ENCODE data around the gene NXPE4.
"Not testable (repeated sequence)": the region's sequence is repeated elsewhere in the genome, so short reads cannot be mapped to it uniquely, and the experiment has no call there.

NXPE4 gene

DNA sequence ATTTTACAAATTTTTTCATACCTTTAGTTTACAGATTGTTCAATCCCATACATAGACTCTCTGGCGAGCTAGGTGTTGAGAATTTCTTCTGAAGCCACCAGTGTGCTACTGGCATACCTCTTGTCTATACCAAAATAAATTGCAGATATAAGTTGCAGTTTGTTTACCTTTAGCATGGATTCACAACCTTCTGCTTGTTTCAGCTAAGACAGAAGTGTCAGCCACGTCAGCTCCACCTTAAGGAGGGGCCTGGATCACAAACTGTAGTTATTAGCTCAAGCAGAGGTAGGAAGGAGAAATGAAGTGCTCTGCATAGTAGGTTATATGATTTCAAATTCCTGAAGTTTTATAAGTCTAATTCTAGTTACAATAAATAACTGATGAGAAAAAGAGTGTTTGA, at the start of gene NXPE4:
TSS of gene NXPE4 (minus strand) at position 216 of the 400 bp plus-strand sequence. CDS start 1,027 bp downstream, outside the sequence.
- H3K9me3 ChIP-seq (ENCODE audit: low read length), result no peaks in the 10 kb centered on the region
- TF ChIP-seq EZH2 (IDR thresholded peaks at IDR 0.05; ENCODE audit: borderline replicate concordance, low read length), result no peak
- TF ChIP-seq CTCF (IDR thresholded peaks at IDR 0.05; ENCODE audit: low read length), result no peak
- no peaks in the 10 kb centered on the region for H3K79me2 ChIP-seq (ENCODE audit: insufficient read depth, low read length)
- no peaks in the 10 kb centered on the region for H4K20me1 ChIP-seq (ENCODE audit: insufficient read depth, low read length)
- H3K4me1 ChIP-seq (ENCODE audit: insufficient read depth, low read length, severe bottlenecking), result no peaks in the 10 kb centered on the region
- no peak within 1 kb of the TSS for H3K4me3 ChIP-seq (ENCODE audit: low read depth, low read length, poor library complexity, severe bottlenecking)
- no peaks in the 10 kb centered on the region for H3K36me3 ChIP-seq (ENCODE audit: insufficient read depth, low read length)
- no peak within 1 kb of the TSS for H3K4me2 ChIP-seq (ENCODE audit: low read length)
- H3F3A ChIP-seq (ENCODE audit: insufficient read depth, low read length), result no peaks in the 10 kb centered on the region
- no peak within 1 kb of the TSS for H3K27ac ChIP-seq (ENCODE audit: low read depth, low read length, poor library complexity, severe bottlenecking)
- H3K9ac ChIP-seq (ENCODE audit: low read length), result no peak within 1 kb of the TSS
- H2AFZ ChIP-seq (ENCODE audit: low read length), result no peak within 1 kb of the TSS
- no peaks in the 10 kb centered on the region for H3K9me2 ChIP-seq (ENCODE audit: low read depth, low read length)
- no peaks in the 10 kb centered on the region for H3K27me3 ChIP-seq (ENCODE audit: insufficient read depth, low read length)

GRCh38 chr11:114639440-114639839, 43.9 kb upstream of the NXPE4 start:
- not testable (repeated sequence) for H3K9me2 ChIP-seq (ENCODE audit: low read depth, low read length); H4K20me1 ChIP-seq (ENCODE audit: insufficient read depth, low read length)

DNA sequence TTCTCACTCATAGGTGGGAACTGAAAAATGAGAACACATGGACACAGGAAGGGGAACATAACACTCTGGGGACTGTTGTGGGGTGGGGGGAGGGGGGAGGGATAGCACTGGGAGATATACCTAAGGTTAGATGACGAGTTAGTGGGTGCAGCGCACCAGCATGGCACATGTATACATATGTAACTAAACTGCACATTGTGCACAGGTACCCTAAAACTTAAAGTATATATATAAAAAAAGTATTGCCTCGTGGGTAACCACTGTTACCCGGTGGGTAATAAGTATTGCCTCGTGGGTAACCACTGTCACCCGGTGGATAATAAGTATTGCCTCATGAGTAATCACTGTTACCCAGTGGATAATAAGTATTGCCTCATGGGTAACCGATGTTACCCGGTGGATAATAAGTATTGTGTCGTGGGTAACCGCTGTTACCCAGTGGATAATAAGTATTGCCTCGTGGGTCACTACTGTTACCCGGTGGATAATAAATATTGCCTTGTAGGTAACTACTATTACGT, 35.9 kb upstream of the NXPE4 start:
- H3K36me3 ChIP-seq (ENCODE audit: insufficient read depth, low read length); H3K27me3 ChIP-seq (ENCODE audit: insufficient read depth, low read length); H2AFZ ChIP-seq (ENCODE audit: low read length); H3K9me3 ChIP-seq (ENCODE audit: low read length); H3K4me2 ChIP-seq (ENCODE audit: low read length); H3K27ac ChIP-seq (ENCODE audit: low read depth, low read length, poor library complexity, severe bottlenecking); H4K20me1 ChIP-seq (ENCODE audit: insufficient read depth, low read length); H3K9ac ChIP-seq (ENCODE audit: low read length); H3K79me2 ChIP-seq (ENCODE audit: insufficient read depth, low read length); H3F3A ChIP-seq (ENCODE audit: insufficient read depth, low read length); H3K9me2 ChIP-seq (ENCODE audit: low read depth, low read length); H3K4me1 ChIP-seq (ENCODE audit: insufficient read depth, low read length, severe bottlenecking); H3K4me3 ChIP-seq (ENCODE audit: low read depth, low read length, poor library complexity, severe bottlenecking): not testable (repeated sequence)

More at GRCh38 chr11:114639440-114639839, 43.9 kb upstream of the NXPE4 start:
- not testable (repeated sequence) for H3K27ac ChIP-seq (ENCODE audit: low read depth, low read length, poor library complexity, severe bottlenecking); H3K79me2 ChIP-seq (ENCODE audit: insufficient read depth, low read length); H2AFZ ChIP-seq (ENCODE audit: low read length); H3K4me3 ChIP-seq (ENCODE audit: low read depth, low read length, poor library complexity, severe bottlenecking); H3K4me1 ChIP-seq (ENCODE audit: insufficient read depth, low read length, severe bottlenecking); H3K27me3 ChIP-seq (ENCODE audit: insufficient read depth, low read length); H3K9ac ChIP-seq (ENCODE audit: low read length); H3K9me3 ChIP-seq (ENCODE audit: low read length); H3F3A ChIP-seq (ENCODE audit: insufficient read depth, low read length); H3K4me2 ChIP-seq (ENCODE audit: low read length); H3K36me3 ChIP-seq (ENCODE audit: insufficient read depth, low read length)

- Histone ChIP-seq H3K9ac (ENCODE audit: low read length) (no peak overlapping the region), H3K4me2 (ENCODE audit: low read length) (no peak overlapping the region), H3K9me2 (ENCODE audit: low read depth, low read length) (no peaks in the 10 kb centered on the region), H3K4me1 (ENCODE audit: insufficient read depth, low read length, severe bottlenecking) (no peaks in the 10 kb centered on the region), H3K27me3 (ENCODE audit: insufficient read depth, low read length) (no peaks in the 10 kb centered on the region), H2AFZ (ENCODE audit: low read length) (no peak overlapping the region), H3K79me2 (ENCODE audit: insufficient read depth, low read length) (no peaks in the 10 kb centered on the region), H3K27ac (ENCODE audit: low read depth, low read length, poor library complexity, severe bottlenecking) (no peak overlapping the region), H3K4me3 (ENCODE audit: low read depth, low read length, poor library complexity, severe bottlenecking) (no peak overlapping the region), H4K20me1 (ENCODE audit: insufficient read depth, low read length) (no peaks in the 10 kb centered on the region), H3K9me3 (ENCODE audit: low read length) (no peaks in the 10 kb centered on the region), H3K36me3 (ENCODE audit: insufficient read depth, low read length) (no peaks in the 10 kb centered on the region), H3F3A (ENCODE audit: insufficient read depth, low read length) (no peaks in the 10 kb centered on the region)
- TF ChIP-seq CTCF (IDR thresholded peaks at IDR 0.05; ENCODE audit: low read length) (no peak), EZH2 (IDR thresholded peaks at IDR 0.05; ENCODE audit: borderline replicate concordance, low read length) (no peak)
Observed at GRCh38 chr11:114625294-114625693, 29.7 kb upstream of the NXPE4 start.

All from OCI-LY1 (cell line).